ENCODE measurements around the gene ZNF630. TPM values are rescaled to one million over a fixed set of nuclear protein-coding genes. Genes with fewer than 3 reads are reported as not detected.

Gene ZNF630
- total and polyA plus RNA-seq, 2 of the 8 experiments (the other 6 are each of a cell fraction or from before 2014, with no cell fraction given) = 0.67 to 2.2 TPM

GRCh38 chrX:48043056-48043455 lies 28.4 kb downstream of the ZNF630 start:
- Histone ChIP-seq H3K9ac (replicated peaks in 1 of 4; ENCODE audit: extremely low read depth in 1 of 4, low read depth in 3 of 4, low read length in 3 of 4) (no peak overlapping the region), H3K23me2 (ENCODE audit: low read depth, low read length) (no peaks in the 10 kb centered on the region), H3K4me3 (ENCODE audit: extremely low read depth in 1 of 4, insufficient read depth in 2 of 4, low read depth in 3 of 4, low read length in 4 of 4) (no peak overlapping the region), H4K8ac (ENCODE audit: extremely low read depth, insufficient read depth, low read length) (no peak overlapping the region), H4K20me1 (replicated peaks in 1 of 2; ENCODE audit: control insufficient read depth in 1 of 2, insufficient read depth in 2 of 2, low read length in 2 of 2) (no peaks in the 10 kb centered on the region), H3K79me1 (ENCODE audit: low read depth, low read length) (no peaks in the 10 kb centered on the region), H3K23ac (ENCODE audit: insufficient read length) (no peak overlapping the region), H2AFZ (ENCODE audit: low read length) (no peak overlapping the region), H2BK20ac (ENCODE audit: low read length) (no peak overlapping the region), H3K9me3 (ENCODE audit: insufficient read depth in 2 of 2, low read depth in 1 of 2, low read length in 1 of 2) (no peaks in the 10 kb centered on the region), H2AK5ac (ENCODE audit: low read depth, low read length) (no peak overlapping the region), H3K4me2 (ENCODE audit: insufficient read depth in 1 of 2, low read depth in 2 of 2, low read length in 2 of 2) (no peak overlapping the region), H2BK120ac (replicated peaks; ENCODE audit: low read depth, low read length) (no peak overlapping the region), H4K91ac (replicated peaks; ENCODE audit: insufficient read length, low read length) (no peak overlapping the region), H2BK12ac (ENCODE audit: low read depth, low read length) (no peak overlapping the region), H3K27ac (ENCODE audit: low read depth, low read length) (no peak overlapping the region), H3K4ac (replicated peaks; ENCODE audit: insufficient read length, low read depth, low read length) (no peak overlapping the region), H3K14ac (ENCODE audit: insufficient read length) (no peak overlapping the region), H3K18ac (ENCODE audit: extremely low read depth, low read length) (no peak overlapping the region), H4K5ac (ENCODE audit: insufficient read length, low read depth, low read length) (no peak overlapping the region), H3K79me2 (ENCODE audit: control insufficient read depth in 1 of 2, insufficient read depth in 2 of 2, low read length in 2 of 2) (no peaks in the 10 kb centered on the region), H3K56ac (replicated peaks; ENCODE audit: insufficient read length, low read depth, low read length) (no peak overlapping the region), H3K36me3 (ENCODE audit: control insufficient read depth in 2 of 4, insufficient read depth in 4 of 4, low read length in 3 of 4) (no peaks in the 10 kb centered on the region), H2BK5ac (ENCODE audit: low read depth, low read length) (no peak overlapping the region), H3K4me1 (replicated peaks in 1 of 4; ENCODE audit: control insufficient read depth in 3 of 4, insufficient read depth in 4 of 4, low read length in 3 of 4) (no peaks in the 10 kb centered on the region), H2BK15ac (ENCODE audit: low read length) (no peak overlapping the region), H3K27me3 (replicated peaks in 1 of 4; ENCODE audit: control insufficient read depth in 3 of 4, extremely low read depth in 1 of 4, insufficient read depth in 3 of 4, low read length in 3 of 4) (no peaks in the 10 kb centered on the region)
- TF ChIP-seq BRCA1 (IDR thresholded peaks at IDR 0.05; ENCODE audit: low read depth, low read length) (no peak), TAF1 (IDR thresholded peaks at IDR 0.05; ENCODE audit: low read depth, low read length) (no peak), USF2 (IDR thresholded peaks at IDR 0.05; ENCODE audit: low read length) (no peak), SRF (IDR thresholded peaks at IDR 0.05; ENCODE audit: low read depth, low read length) (no peak), SP4 (IDR thresholded peaks at IDR 0.05; ENCODE audit: low read length) (no peak)
- 97% methylated on average over 4 of the region's 4 CpGs; no CpG with 5 or more reads in 1 of the 2 experiments for WGBS, 2 experiments (ENCODE audit: extremely low coverage in 1 of 2, insufficient coverage in 1 of 2, insufficient read length in 1 of 2, insufficient replicate concordance in 2 of 2, low coverage in 1 of 2, low lambda C conversion rate in 2 of 2, missing lambda C conversion rate in 1 of 2)
- FAIRE-seq (no peak), DNase-seq (ENCODE audit: low read depth in 1 of 2, low spot score in 2 of 2) (no peak)
- ChIA-PET POLR2A (ENCODE audit: partially characterized antibody) (no interaction called here), CTCF (ENCODE audit: partially characterized antibody) (interaction anchor here (1.7 kb wide), 1 partner anchor 16 kb away, joined by 4 read pairs; no protein-coding TSS in a partner anchor)

All from H1 (cell line).